ENCODE measurements around the gene XPO5.
A peak's percentile ranks its signal among the peaks of the same experiment; 100 is the strongest.

The XPO5 gene

DNA sequence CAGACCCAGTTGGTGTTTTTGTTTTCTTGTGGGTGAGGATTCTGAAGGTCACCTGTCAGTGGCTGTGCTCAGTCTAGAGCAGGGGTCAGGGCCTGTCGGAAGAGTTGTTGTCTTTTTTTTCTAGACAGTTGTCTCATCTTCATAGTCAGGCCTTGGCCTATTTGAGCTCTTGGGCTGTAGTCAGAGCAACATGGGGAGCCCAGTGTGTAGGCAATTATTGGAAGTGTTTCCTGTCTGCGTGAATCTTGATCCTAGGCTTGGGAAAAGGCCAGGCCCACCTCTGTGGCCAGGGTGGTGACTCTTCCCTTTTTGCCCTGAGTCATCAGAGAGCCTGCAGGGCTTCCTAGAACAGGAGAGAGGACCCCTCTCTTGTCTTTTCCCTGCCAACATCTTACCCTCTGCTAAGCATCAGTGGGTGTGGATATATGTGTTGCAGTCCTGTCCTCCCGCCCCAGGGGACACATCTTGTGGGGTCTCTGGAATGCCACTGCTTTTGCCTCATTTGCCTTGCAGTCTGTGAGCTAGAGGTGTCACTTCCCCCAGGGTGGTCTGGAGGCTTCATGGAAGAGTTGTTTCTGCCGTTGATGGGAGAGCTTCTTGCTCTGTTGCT, 87.1 kb downstream of the XPO5 start:
- Histone ChIP-seq H3K4me3 (replicated peaks; ENCODE audit: low read depth, low read length) (no peak overlapping the region), H3K36me3 (ENCODE audit: control insufficient read depth, insufficient read depth, low read length) (peaks cover 5% of the 10 kb centered on the region), H3K27me3 (replicated peaks; ENCODE audit: control insufficient read depth, insufficient read depth, low read length) (no peaks in the 10 kb centered on the region)
- no peak for DNase-seq (ENCODE audit: extremely low read depth, insufficient read length)
- TF ChIP-seq, protein P1, sequence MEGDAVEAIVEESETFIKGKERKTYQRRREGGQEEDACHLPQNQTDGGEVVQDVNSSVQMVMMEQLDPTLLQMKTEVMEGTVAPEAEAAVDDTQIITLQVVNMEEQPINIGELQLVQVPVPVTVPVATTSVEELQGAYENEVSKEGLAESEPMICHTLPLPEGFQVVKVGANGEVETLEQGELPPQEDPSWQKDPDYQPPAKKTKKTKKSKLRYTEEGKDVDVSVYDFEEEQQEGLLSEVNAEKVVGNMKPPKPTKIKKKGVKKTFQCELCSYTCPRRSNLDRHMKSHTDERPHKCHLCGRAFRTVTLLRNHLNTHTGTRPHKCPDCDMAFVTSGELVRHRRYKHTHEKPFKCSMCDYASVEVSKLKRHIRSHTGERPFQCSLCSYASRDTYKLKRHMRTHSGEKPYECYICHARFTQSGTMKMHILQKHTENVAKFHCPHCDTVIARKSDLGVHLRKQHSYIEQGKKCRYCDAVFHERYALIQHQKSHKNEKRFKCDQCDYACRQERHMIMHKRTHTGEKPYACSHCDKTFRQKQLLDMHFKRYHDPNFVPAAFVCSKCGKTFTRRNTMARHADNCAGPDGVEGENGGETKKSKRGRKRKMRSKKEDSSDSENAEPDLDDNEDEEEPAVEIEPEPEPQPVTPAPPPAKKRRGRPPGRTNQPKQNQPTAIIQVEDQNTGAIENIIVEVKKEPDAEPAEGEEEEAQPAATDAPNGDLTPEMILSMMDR (IDR thresholded peaks at IDR 0.05; ENCODE audit: insufficient read depth, low read length, poor library complexity, severe bottlenecking) = no peak

DNA sequence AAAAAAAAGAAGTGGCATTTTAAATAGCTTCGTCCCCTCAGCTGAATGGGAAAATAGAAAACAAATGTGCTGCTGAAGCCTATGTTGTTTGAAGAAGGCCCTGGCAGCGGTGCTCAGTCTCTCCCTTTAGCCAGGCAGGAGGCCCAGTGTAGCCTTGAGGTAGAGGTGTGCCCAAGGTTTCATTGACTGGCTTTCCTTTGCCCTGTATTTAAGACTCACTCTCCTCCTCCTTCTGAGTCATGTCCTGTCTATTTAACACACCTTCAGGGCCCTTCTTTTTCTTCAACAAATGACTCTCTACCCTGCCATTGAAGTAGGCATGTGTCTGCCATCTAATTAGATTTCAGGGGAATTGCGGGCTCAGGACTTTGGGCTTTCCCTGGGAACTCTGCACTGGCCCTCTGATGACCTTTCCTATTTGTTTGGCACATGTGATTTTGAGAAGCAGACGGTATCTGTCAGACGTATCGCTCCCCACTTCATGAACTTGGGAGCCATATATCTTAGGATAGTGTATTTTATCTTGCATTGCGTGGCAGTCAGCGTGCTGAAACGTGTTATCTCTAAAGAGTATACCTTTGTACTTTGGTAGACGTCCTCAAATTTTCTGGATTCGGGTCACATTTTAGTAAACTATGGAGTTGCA, 94.1 kb downstream of the XPO5 start:
- H3K4me3 ChIP-seq (replicated peaks; ENCODE audit: low read depth, low read length) = no peak overlapping the region
- no peaks in the 10 kb centered on the region; the same call in none of the 2 replicates for H3K36me3 ChIP-seq (ENCODE audit: control insufficient read depth, insufficient read depth, low read length)
- DNase-seq (ENCODE audit: extremely low read depth, insufficient read length) = no peak
- TF ChIP-seq, protein P1 (IDR thresholded peaks at IDR 0.05; ENCODE audit: insufficient read depth, low read length, poor library complexity, severe bottlenecking) = no peak
- no peaks in the 10 kb centered on the region for H3K27me3 ChIP-seq (replicated peaks; ENCODE audit: control insufficient read depth, insufficient read depth, low read length)

- no peak for DNase-seq (ENCODE audit: extremely low read depth, insufficient read length)
- H3K4me3 ChIP-seq (replicated peaks; ENCODE audit: low read depth, low read length) = no peak overlapping the region
- no peaks in the 10 kb centered on the region for H3K27me3 ChIP-seq (replicated peaks; ENCODE audit: control insufficient read depth, insufficient read depth, low read length)
- H3K36me3 ChIP-seq (ENCODE audit: control insufficient read depth, insufficient read depth, low read length) = no peaks in the 10 kb centered on the region; the same call in none of the 2 replicates
- TF ChIP-seq, protein P1 (IDR thresholded peaks at IDR 0.05; ENCODE audit: insufficient read depth, low read length, poor library complexity, severe bottlenecking) = no peak
These were observed 94.8 kb downstream of the XPO5 start for GRCh38 chr6:43481075-43481474.

DNA sequence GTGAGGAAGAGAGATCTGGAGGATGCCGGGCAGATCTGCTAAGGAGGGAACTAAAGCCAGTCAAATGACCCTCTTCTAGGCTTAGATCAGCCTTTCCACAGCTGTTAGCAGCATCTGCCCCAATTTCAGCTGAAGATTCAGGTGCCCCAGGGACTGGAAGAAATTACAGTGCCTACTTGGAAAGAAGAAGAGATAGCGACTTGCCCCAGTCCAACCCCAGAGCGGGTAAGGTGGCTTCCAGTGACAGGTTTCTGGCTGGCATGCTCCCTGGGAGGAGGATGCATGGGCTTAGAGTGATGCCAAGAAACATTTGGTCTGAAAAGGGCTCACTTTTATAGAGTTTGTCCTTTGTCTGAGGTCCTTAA, 97.8 kb downstream of the XPO5 start:
- TF ChIP-seq, protein P1 (IDR thresholded peaks at IDR 0.05; ENCODE audit: insufficient read depth, low read length, poor library complexity, severe bottlenecking) = no peak
- Histone ChIP-seq H3K36me3 (ENCODE audit: control insufficient read depth, insufficient read depth, low read length) (no peaks in the 10 kb centered on the region; the same call in none of the 2 replicates), H3K27me3 (replicated peaks; ENCODE audit: control insufficient read depth, insufficient read depth, low read length) (no peaks in the 10 kb centered on the region), H3K4me3 (replicated peaks; ENCODE audit: low read depth, low read length) (peak overlapping the region; percentile 74)
- no peak for DNase-seq (ENCODE audit: extremely low read depth, insufficient read length)

- no peaks in the 10 kb centered on the region; the same call in none of the 2 replicates for H3K36me3 ChIP-seq (ENCODE audit: control insufficient read depth, insufficient read depth, low read length)
- H3K4me3 ChIP-seq (replicated peaks; ENCODE audit: low read depth, low read length) = peak within 1 kb of the TSS; percentile 74
- peak; percentile 87 for DNase-seq (ENCODE audit: extremely low read depth, insufficient read length)
- TF ChIP-seq, protein P1 (IDR thresholded peaks at IDR 0.05; ENCODE audit: insufficient read depth, low read length, poor library complexity, severe bottlenecking) = no peak
- H3K27me3 ChIP-seq (replicated peaks; ENCODE audit: control insufficient read depth, insufficient read depth, low read length) = no peaks in the 10 kb centered on the region
These were observed 98.4 kb downstream of the XPO5 start, which contains the start of gene TJAP1 for GRCh38 chr6:43477235-43478007. Gene TJAP1, plus strand, starts transcription at chr6:43477570. Its CDS starts 21,432 bp downstream, at chr6:43499002.

Data from GM06990 (cell line).